ENCODE data around the gene SUN5.
"Not testable (repeated sequence)": the region's sequence is repeated elsewhere in the genome, so short reads cannot be mapped to it uniquely, and the experiment has no call there.

Gene SUN5

DNA sequence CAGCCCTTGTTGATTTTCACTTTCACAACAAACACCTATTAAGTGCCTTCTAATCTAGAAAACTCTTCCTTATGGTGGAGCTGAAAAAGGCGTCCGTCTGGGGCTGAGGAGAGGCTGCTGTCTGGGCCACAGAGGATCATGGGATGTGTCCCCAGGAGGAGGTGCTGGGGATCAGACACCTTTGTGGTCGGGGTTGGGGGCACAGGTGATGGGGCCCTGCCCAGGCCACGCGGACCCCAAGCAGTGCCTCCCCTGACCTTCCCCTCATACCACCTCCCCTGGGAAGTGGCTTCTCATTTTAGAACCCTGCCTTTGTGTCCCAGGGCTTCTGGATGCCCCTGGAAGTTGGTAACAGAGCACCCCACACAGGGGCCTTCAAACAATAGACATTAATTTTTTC, 41.1 kb downstream of the SUN5 start:
- DNase-seq (ENCODE audit: low spot score), result no peak

- not testable (repeated sequence) for DNase-seq (ENCODE audit: low spot score)
Observed at GRCh38 chr20:32962646-32963045, 41.6 kb downstream of the SUN5 start.

GRCh38 chr20:32962053-32962452, 42.2 kb downstream of the SUN5 start:
- no peak for DNase-seq (ENCODE audit: low spot score)

DNA sequence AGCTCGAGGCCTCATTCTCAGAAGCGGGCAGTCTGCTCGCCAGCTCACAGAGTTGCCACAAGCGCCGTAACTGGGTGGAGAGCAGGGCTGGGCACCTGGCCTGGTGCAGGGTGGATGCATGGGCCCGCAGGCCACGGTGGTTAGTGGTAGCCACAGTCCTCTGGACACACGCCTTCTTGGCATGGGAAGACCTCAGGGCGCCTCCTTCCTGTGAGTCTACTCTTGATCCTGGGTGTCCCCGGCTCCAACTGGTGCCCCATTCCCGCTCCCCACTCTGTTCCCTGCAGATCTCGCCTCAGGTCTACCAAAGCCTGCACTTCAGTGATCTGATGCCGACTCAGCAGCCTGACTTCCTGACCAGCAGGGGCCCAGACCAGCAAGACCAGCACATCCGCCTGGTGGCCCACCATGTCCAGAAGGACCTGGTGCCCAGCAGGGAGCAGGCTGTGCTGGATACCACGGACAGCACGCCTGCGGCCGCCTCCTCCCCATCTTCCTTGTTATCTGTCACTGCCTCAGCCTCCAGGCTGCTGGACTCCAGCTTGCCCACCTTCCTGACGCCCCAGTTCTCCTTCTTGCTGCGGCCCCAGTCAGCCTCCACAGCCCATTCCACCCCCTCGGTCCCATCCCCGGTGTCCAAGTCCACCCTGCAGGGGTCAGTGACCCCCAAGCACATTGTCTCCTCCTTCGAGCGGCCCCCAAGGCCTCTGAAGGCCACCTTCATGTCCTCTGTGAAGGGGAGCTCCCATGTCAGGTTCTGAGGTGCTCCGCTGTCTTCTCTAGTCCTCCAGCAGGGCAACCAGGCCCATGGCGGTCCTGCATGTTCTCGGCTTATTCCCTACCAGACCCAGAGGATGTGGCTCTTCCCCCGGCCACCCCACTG, 43.1 kb downstream of the SUN5 start:
- DNase-seq (ENCODE audit: low spot score), result no peak

DNA sequence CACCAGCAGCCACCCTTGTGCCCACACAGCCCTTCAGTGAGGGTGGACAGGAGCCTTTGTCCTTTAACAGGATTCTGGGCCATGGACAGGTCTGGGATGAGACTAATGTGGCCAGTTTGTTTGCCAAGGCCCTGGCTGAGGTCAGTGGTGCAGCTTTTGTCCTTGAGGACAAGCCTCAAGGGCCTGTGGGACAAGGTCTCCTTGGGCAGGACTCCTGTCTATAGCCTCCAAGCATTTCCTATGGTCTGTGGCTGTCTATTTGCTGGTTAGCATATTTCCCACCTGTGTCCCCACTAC, 44.1 kb downstream of the SUN5 start:
- no peak for DNase-seq (ENCODE audit: low spot score)

GRCh38 chr20:32959351-32960221, 44.6 kb downstream of the SUN5 start:
- no peak for DNase-seq (ENCODE audit: low spot score)

DNA sequence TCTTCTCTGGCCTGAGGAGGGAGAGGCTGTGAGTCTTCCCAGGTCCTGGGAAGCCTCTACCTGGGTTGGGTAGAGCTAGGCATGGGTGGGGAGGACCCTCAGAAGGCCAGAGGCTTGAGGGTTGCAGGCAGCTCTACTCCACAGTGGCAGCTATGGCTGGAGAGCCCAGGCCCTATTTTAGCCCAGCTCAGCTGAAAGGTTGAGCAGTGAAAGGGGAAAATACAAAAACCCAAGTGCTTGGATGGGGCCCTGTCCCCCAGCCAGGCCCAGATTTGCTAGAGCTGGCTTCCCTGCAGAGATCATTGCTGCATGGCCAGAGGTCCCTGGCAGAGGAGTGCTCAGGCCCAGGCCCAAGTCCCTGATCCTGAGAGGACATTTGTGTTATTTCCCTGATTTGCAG, 45.7 kb downstream of the SUN5 start:
- DNase-seq (ENCODE audit: low spot score), result no peak

DNA sequence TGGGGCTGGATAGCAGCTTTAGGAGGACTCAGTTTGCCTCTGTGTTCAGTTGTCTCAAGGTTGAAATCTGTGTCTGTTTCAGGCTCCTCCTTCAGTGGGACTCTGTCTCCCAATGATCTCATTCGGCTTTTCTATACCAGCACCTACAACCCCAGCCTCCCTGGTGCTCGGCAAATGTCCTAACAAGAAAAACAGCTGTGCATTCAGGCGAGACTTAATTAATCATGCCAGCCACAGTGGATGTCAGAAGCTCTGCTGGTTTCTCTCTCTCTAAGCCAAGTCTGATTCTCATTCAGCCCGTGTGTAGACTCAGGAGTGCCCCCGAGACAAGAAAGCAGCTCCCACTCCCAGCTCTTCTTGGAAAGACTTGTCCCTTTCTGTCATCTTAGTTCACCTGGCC, 46.8 kb downstream of the SUN5 start:
- no peak for DNase-seq (ENCODE audit: low spot score)

DNA sequence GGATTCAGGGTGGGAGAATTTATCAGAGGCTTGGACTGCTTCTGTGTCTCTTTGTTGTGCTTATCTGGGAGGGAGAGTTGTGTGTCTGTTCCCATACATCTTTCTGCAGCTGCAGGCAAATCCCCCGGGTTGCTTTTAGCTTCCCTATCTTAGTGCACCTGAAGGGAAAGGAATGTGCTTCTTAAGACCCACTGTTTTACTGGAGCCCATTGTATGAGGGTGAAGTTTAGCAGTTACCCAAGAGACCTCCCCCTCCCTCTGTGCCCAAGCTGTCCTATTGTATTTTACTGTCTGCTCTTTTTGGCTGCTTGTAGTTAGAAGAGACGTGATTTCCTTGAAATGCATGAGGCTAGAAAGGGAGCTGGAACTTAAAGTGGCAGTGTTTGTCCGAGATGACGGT, 53.7 kb downstream of the SUN5 start:
- DNase-seq (ENCODE audit: low spot score), result not testable (repeated sequence)

GRCh38 chr20:32946629-32947028, 57.6 kb downstream of the SUN5 start:
- DNase-seq (ENCODE audit: low spot score), result no peak

GRCh38 chr20:32945710-32946221, 58.5 kb downstream of the SUN5 start:
- peak; percentile 42 for DNase-seq (ENCODE audit: low spot score)

DNA sequence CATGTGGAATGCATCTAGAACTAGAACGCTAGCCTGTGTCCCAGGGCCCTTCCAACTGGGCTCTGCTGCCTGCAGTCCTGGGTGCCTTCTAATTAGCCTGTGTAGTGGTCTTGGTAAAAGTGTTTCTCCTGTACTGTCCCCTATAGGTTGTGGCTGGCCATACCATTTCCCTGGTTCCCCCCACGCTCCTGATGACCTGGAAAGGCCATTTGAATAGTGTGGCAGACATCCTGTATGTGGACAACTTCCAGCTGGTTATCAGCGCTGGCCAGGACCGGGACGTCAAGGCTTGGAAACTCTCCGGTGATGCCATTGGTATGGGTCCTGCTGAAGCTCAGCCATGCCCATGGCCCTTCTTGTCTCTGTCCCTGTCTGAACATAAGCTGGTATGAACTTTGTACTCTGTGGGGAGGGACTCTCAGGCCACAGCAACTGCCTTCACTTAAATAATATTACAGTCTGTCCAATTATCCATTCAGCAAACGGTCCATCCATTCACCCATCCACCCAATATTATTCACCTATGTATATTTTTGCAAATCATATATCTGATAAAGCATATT, 60.7 kb downstream of the SUN5 start:
- no peak for DNase-seq (ENCODE audit: low spot score)

- no peak for DNase-seq (ENCODE audit: low spot score)
Observed at GRCh38 chr20:32941155-32941885, 62.9 kb downstream of the SUN5 start.

DNA sequence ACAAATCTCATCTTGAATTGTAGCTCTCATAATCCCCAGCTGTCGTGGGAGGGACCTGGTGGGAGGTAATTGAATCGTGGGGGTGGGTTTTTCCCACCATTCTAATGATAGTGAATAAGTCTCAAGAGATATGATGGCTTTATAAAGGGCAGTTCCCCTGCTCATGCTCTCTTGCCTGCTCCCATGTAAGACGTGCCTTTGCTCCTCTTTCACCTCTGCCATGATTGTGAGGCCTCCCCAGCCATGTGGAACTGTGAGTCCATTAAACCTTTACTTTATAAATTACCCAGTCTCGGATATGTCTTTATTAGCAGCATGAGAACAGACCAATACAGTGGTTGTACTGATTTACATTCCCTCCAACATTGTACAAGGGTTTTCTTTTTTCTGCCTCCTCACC, 69.7 kb downstream of the SUN5 start:
- no peak for DNase-seq (ENCODE audit: low spot score)
